Uterus (tissue), 4 donors: ENCODE results near the gene CXCR3. TPM values are rescaled to one million over a fixed set of nuclear protein-coding genes. Genes with fewer than 3 reads are reported as not detected.

ENCODE experiments used
- total RNA-seq, 4 donors: library from RNA; depleted of rRNA in 3 of 4; stranded (reverse); fragments of >200 nt in 3 of 4; gene quantifications; one replicate each; pipeline versions ENCODE4 v1.1.0 to v1.2.4, GENCODE V29; 2014 to 2023
- donor health status: DM: yes; HTN: yes; CAD: no.

The CXCR3 gene
- total RNA-seq, 4 donors from 2014 or later, result 0.28 TPM; not detected in 3

Other genes with a start within 250 kb of the CXCR3 start
- 100 to 1,000 TPM; 117 to 243 (median 144) TPM for gene OGT, start 85.4 kb downstream of the CXCR3 start, total RNA-seq
- gene GCNA, start 40.1 kb downstream of the CXCR3 start, total RNA-seq, result 1 to 10 TPM; 1.2 to 7.9 (median 2.5) TPM
- not detected for gene CXorf49, start 99.8 kb upstream of the CXCR3 start, total RNA-seq
- not detected for gene CXorf49B, start 144.8 kb upstream of the CXCR3 start, total RNA-seq